Endothelial cell of umbilical vein (primary cell): Measurements from ENCODE around the gene MAPK4. TPM values are rescaled to one million over a fixed set of nuclear protein-coding genes. Genes with fewer than 3 reads are reported as not detected.

Experiments
- BruUV-seq: library from RNA; stranded (reverse); fragments of 400-500 nt; replicated peaks from 2 replicates; lab custom pipeline; 2021; lab: Mats Ljungman, UMichigan
- CTCF ChIA-PET: fragments of 300-600, 350-600 bp; sonication (Branson Sonifier 250); formaldehyde crosslinking; loops from one replicate; lab custom pipeline; 2021; ENCODE audit warnings: antibody characterized with exemption, inconsistent platforms; lab: Charles Lee
- POLR2A ChIA-PET: fragments of 300-600, 350-600 bp; sonication (Branson Sonifier 250); formaldehyde crosslinking; loops from one replicate; lab custom pipeline; 2021; ENCODE audit warnings: antibody characterized with exemption, inconsistent platforms; lab: Charles Lee
- DNase-seq: peaks from one replicate; pipeline ENCODE4 v3.0.0-alpha.2; 2011; ENCODE audit warnings: low read depth, low spot score
- FAIRE-seq: peaks from 2 replicates; lab custom pipeline; 2011; peaks lifted over from hg19 to GRCh38; lab: Jason Lieb, UNC
- H2AFZ ChIP-seq: 2 replicates; pipeline ENCODE4 v1.6.0; 2012; ENCODE audit warnings: low read depth, low read length, control low read depth, inconsistent platforms
- H3K27ac ChIP-seq: 2 replicates; pipeline ENCODE4 v1.5.1; 2011; ENCODE audit warnings: low read depth, mild to moderate bottlenecking, control low read depth, low read length, moderate library complexity; ENCODE audit not compliant: insufficient read depth
- H3K27me3 ChIP-seq, 2 experiments: 2 replicates each; pipeline versions ENCODE4 v1.6.0 to v1.6.1; 2011; ENCODE audit warnings: low read length in 2 of 2, mixed read lengths in 1 of 2; ENCODE audit not compliant: control insufficient read depth in 2 of 2, insufficient read depth in 2 of 2
- H3K36me3 ChIP-seq, 2 experiments: 2 replicates in 1 of 2; 3 replicates in 1 of 2; pipeline ENCODE4 v1.5.1; 2011; ENCODE audit warnings: low read length in 2 of 2, mild to moderate bottlenecking in 1 of 2, moderate library complexity in 1 of 2; ENCODE audit not compliant: control insufficient read depth in 2 of 2, insufficient read depth in 2 of 2; ENCODE audit errors: extremely low read depth in 1 of 2
- H3K4me1 ChIP-seq: 3 replicates; pipeline ENCODE4 v1.5.1; 2011; ENCODE audit warnings: mild to moderate bottlenecking, low read length; ENCODE audit not compliant: control insufficient read depth, insufficient read depth; ENCODE audit errors: extremely low read depth
- H3K4me2 ChIP-seq: 2 replicates; pipeline ENCODE4 v1.6.1; 2011; ENCODE audit warnings: low read length, control low read depth, mixed read lengths; ENCODE audit not compliant: insufficient read depth
- H3K4me3 ChIP-seq, 3 experiments: fragments of 200-600 bp in 1 of 3; sonication (generic), shearing (Covaris generic) in 1 of 3; replicated peaks in 1 of 3; 2 replicates each; pipeline ENCODE4 v1.5.1; 2011 to 2016; ENCODE audit warnings: control low read depth in 3 of 3, low read length in 3 of 3, mild to moderate bottlenecking in 2 of 3, inconsistent platforms in 1 of 3, low read depth in 1 of 3, moderate library complexity in 1 of 3; ENCODE audit not compliant: insufficient read depth in 1 of 3
- H3K79me2 ChIP-seq: 2 replicates; pipeline ENCODE4 v1.6.0; 2012; ENCODE audit warnings: low read length, inconsistent platforms; ENCODE audit not compliant: control insufficient read depth, insufficient read depth
- H3K9ac ChIP-seq: replicated peaks from 2 replicates; pipeline ENCODE3; 2011; ENCODE audit warnings: low read length, control low read depth; ENCODE audit not compliant: insufficient read depth; ENCODE audit errors: extremely low read depth
- H3K9me1 ChIP-seq: replicated peaks from 3 replicates; pipeline ENCODE4 v1.6.0; 2011; ENCODE audit warnings: mild to moderate bottlenecking, low read length; ENCODE audit not compliant: control insufficient read depth, insufficient read depth; ENCODE audit errors: extremely low read depth
- H3K9me3 ChIP-seq: replicated peaks from 2 replicates; pipeline ENCODE4 v1.5.1; 2012; ENCODE audit warnings: low read length, inconsistent platforms; ENCODE audit not compliant: control insufficient read depth, insufficient read depth
- H4K20me1 ChIP-seq: replicated peaks from 2 replicates; pipeline ENCODE3; 2011; ENCODE audit warnings: mild to moderate bottlenecking, low read length; ENCODE audit not compliant: control insufficient read depth, insufficient read depth; ENCODE audit errors: extremely low read depth
- EZH2 ChIP-seq: IDR thresholded peaks from 2 replicates; pipeline ENCODE4 v1.6.1; 2012; ENCODE audit warnings: borderline replicate concordance, low read depth, mild to moderate bottlenecking, moderate library complexity, low read length, inconsistent platforms; ENCODE audit not compliant: severe bottlenecking
- FOS ChIP-seq: IDR thresholded peaks from 2 replicates; pipeline ENCODE4 v1.6.1; 2011; ENCODE audit warnings: mild to moderate bottlenecking, low read length, moderate library complexity, borderline replicate concordance; ENCODE audit not compliant: insufficient read depth
- GATA2 ChIP-seq: IDR thresholded peaks from 2 replicates; pipeline ENCODE4 v1.7.0; 2011; ENCODE audit warnings: low read depth, mild to moderate bottlenecking, moderate library complexity, mixed read lengths, low read length; ENCODE audit not compliant: insufficient read length, insufficient read depth
- JUN ChIP-seq: IDR thresholded peaks from 2 replicates; pipeline ENCODE4 v1.6.1; 2011; ENCODE audit warnings: borderline replicate concordance, low read depth; ENCODE audit not compliant: insufficient read length, insufficient read depth
- MYC ChIP-seq: IDR thresholded peaks from one replicate; pipeline ENCODE4 v1.6.1; 2011; ENCODE audit warnings: mild to moderate bottlenecking, low read depth, low read length
- POLR2A ChIP-seq: IDR thresholded peaks from 2 replicates; pipeline ENCODE4 v1.6.1; 2012; ENCODE audit warnings: low read depth, mild to moderate bottlenecking, control low read depth, low read length
- POLR2AphosphoS5 ChIP-seq: IDR thresholded peaks from 2 replicates; pipeline ENCODE4 v1.6.1; 2012; ENCODE audit warnings: low read depth, mild to moderate bottlenecking, control low read depth, low read length, moderate library complexity; ENCODE audit not compliant: insufficient read depth
- dilution Hi-C: fragments of 300-500 bp; cut with MboI; formaldehyde crosslinking; loops from one replicate; pipeline ENCODE4 v1.15.0; 2019; ENCODE audit warnings: low sequenced_read_pairs; ENCODE audit not compliant: extremely low pct_ligation_motif_present
- intact Hi-C: fragments of 100-400 bp; cut with micrococcal nuclease; formaldehyde crosslinking; loops from one replicate; pipeline ENCODE4 v1.10.0; 2022
- polyA plus RNA-seq, 4 experiments: library from polyadenylated mRNA; depleted of rRNA in 3 of 4; stranded (reverse) in 3 of 4; unstranded in 1 of 4; fragments of >200 nt; gene quantifications; 2 replicates each; pipeline versions ENCODE4 v1.2.1 to v1.2.3, GENCODE V29; 2011 to 2012; ENCODE audit warnings: missing spikeins in 1 of 4
- total RNA-seq: library from RNA; stranded (reverse); gene quantifications from 2 replicates; pipeline ENCODE4 v1.2.3, GENCODE V29; 2021
- TF ChIP-seq, protein P1 (sequence below), 2 donors: IDR thresholded peaks; 1 replicate in 1 of 2; 2 replicates in 1 of 2; pipeline ENCODE4 v1.5.1; 2011; ENCODE audit warnings: low read length in 2 of 2, mild to moderate bottlenecking in 2 of 2, moderate library complexity in 2 of 2, control low read depth in 1 of 2, inconsistent platforms in 1 of 2, low read depth in 1 of 2; ENCODE audit not compliant: insufficient read depth in 1 of 2; ENCODE audit errors: extremely low read depth in 1 of 2
- TF ChIP-seq, protein P2 (sequence below): IDR thresholded peaks from 2 replicates; pipeline ENCODE4 v1.6.1; 2011; ENCODE audit not compliant: insufficient read depth, insufficient read length

Gene MAPK4
- total and polyA plus RNA-seq, 2 donors (not counting 3 experiments of a cell fraction or from before 2014, with no cell fraction given): not detected

DNA sequence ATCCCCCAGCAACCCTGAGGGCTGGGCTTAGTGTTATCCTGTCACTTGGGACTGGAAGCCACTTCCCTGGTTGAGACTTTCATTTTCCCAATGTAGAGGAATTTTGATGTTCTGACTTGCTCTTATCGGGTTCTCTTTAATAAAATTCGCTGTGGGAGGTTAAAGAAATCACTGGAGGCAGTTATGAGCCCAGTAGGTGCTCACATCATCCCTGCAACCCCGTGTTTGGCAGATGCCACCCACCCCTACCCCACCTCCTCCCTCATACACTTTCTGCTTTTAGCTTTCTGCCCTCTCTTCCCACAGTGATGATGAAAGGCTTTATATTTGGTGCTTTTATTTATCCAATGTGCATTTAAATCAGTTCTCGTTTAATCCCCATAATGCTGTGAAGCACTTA lies 106.6 kb downstream of the MAPK4 start:
- intact Hi-C loops: no loop called here
- BruUV-seq: no TSS peak
- Histone ChIP-seq H3K27me3 (no peaks in the 10 kb centered on the region), H2AFZ (no peak overlapping the region), H3K9me1 (no peaks in the 10 kb centered on the region), H3K9me3 (peaks cover 2% of the 10 kb centered on the region), H3K4me2 (no peak overlapping the region), H3K27ac (no peak overlapping the region), H3K79me2 (no peaks in the 10 kb centered on the region), H3K4me1 (no peaks in the 10 kb centered on the region), H3K4me3 (no peak overlapping the region), H3K9ac (no peak overlapping the region), H4K20me1 (no peaks in the 10 kb centered on the region), H3K36me3 (no peaks in the 10 kb centered on the region)
- TF ChIP-seq EZH2: no peak
- TF ChIP-seq, protein P1, sequence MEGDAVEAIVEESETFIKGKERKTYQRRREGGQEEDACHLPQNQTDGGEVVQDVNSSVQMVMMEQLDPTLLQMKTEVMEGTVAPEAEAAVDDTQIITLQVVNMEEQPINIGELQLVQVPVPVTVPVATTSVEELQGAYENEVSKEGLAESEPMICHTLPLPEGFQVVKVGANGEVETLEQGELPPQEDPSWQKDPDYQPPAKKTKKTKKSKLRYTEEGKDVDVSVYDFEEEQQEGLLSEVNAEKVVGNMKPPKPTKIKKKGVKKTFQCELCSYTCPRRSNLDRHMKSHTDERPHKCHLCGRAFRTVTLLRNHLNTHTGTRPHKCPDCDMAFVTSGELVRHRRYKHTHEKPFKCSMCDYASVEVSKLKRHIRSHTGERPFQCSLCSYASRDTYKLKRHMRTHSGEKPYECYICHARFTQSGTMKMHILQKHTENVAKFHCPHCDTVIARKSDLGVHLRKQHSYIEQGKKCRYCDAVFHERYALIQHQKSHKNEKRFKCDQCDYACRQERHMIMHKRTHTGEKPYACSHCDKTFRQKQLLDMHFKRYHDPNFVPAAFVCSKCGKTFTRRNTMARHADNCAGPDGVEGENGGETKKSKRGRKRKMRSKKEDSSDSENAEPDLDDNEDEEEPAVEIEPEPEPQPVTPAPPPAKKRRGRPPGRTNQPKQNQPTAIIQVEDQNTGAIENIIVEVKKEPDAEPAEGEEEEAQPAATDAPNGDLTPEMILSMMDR (IDR thresholded peaks at IDR 0.05; ENCODE audit: extremely low read depth in 1 of 2, insufficient read depth in 1 of 2, low read depth in 1 of 2, low read length in 2 of 2): no peak
- TF ChIP-seq GATA2: no peak
- TF ChIP-seq MYC: no peak
- TF ChIP-seq, protein P2, sequence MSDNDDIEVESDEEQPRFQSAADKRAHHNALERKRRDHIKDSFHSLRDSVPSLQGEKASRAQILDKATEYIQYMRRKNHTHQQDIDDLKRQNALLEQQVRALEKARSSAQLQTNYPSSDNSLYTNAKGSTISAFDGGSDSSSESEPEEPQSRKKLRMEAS: no peak
- TF ChIP-seq FOS: no peak
- TF ChIP-seq JUN: no peak
- no peak for TF ChIP-seq POLR2AphosphoS5
- TF ChIP-seq POLR2A: no peak
- no peak for FAIRE-seq
- ChIA-PET POLR2A (no interaction called here), CTCF (no interaction called here)
- dilution Hi-C loops: no loop called here
- DNase-seq: no peak
